GM12878 (cell line): Measurements from ENCODE around the gene HDAC9. TPM values are rescaled to one million over a fixed set of nuclear protein-coding genes. Genes with fewer than 3 reads are reported as not detected.

Experiments
- ATAC-seq: fragments of 200-7000 bp; cut with Tn5 transposase; 3 replicates; pipeline ENCODE4 v1.9.1; 2020; ENCODE audit warnings: mild to moderate bottlenecking, moderate library complexity
- BruUV-seq: library from RNA; stranded (reverse); fragments of 400-500 nt; replicated peaks from 2 replicates; lab custom pipeline; 2021; lab: Mats Ljungman, UMichigan
- CTCF ChIA-PET: fragments of 300-600 bp; sonication (Branson Sonifier 250); formaldehyde crosslinking; extraction: SDS; loops from one replicate; lab custom pipeline; 2021; ENCODE audit warnings: inconsistent platforms; lab: Yijun Ruan, JAX
- POLR2A ChIA-PET: fragments of 350-600 bp; formaldehyde crosslinking; extraction: SDS; loops from one replicate; lab custom pipeline; 2021; ENCODE audit warnings: inconsistent platforms; lab: Charles Lee
- RAD21 ChIA-PET: fragments of 300-600 bp; sonication (Branson Sonifier 250); formaldehyde crosslinking; loops from one replicate; lab custom pipeline; 2023; ENCODE audit warnings: antibody characterized with exemption; ENCODE audit not compliant: unreplicated experiment; lab: Charles Lee
- SMC1A ChIA-PET: fragments of 300-600 bp; sonication (Branson Sonifier 250); formaldehyde crosslinking; loops from one replicate; lab custom pipeline; 2023; ENCODE audit not compliant: unreplicated experiment, uncharacterized antibody; lab: Charles Lee
- DNase-seq: peaks from one replicate; pipeline ENCODE4 v3.0.0-alpha.2; 2011; ENCODE audit warnings: low read depth, low spot score
- FAIRE-seq: peaks from 3 replicates; lab custom pipeline; 2011; peaks lifted over from hg19 to GRCh38; lab: Jason Lieb, UNC
- H2AFZ ChIP-seq: 2 replicates; pipeline ENCODE4 v1.6.0; 2011; ENCODE audit warnings: low read depth, low read length, control low read depth; ENCODE audit not compliant: control insufficient read depth
- H3K27ac ChIP-seq: 2 replicates; pipeline ENCODE4 v1.5.1; 2011; ENCODE audit warnings: control low read depth; ENCODE audit not compliant: control insufficient read depth, insufficient read depth
- H3K27me3 ChIP-seq, 2 experiments: replicated peaks in 1 of 2; 2 replicates each; pipeline versions ENCODE4 v1.6.0 to v1.6.1; 2011; ENCODE audit warnings: low read length in 1 of 2; ENCODE audit not compliant: control insufficient read depth in 2 of 2, insufficient read depth in 2 of 2
- H3K36me3 ChIP-seq, 2 experiments: 2 replicates each; pipeline ENCODE4 v1.5.1; 2011; ENCODE audit warnings: low read length in 1 of 2; ENCODE audit not compliant: control insufficient read depth in 2 of 2, insufficient read depth in 2 of 2
- H3K4me1 ChIP-seq: 2 replicates; pipeline ENCODE4 v1.6.1; 2011; ENCODE audit warnings: mild to moderate bottlenecking, low read length, moderate library complexity, mixed read lengths; ENCODE audit not compliant: control insufficient read depth, insufficient read depth
- H3K4me2 ChIP-seq: 2 replicates; pipeline ENCODE4 v1.6.0; 2011; ENCODE audit warnings: control low read depth; ENCODE audit not compliant: control insufficient read depth, insufficient read depth
- H3K4me3 ChIP-seq: fragments of 200-600 bp; sonication (generic); 2 replicates; pipeline ENCODE4 v1.5.1; 2016
- H3K79me2 ChIP-seq: 2 replicates; pipeline ENCODE4 v1.6.0; 2011; ENCODE audit warnings: low read length; ENCODE audit not compliant: control insufficient read depth, insufficient read depth
- H3K9ac ChIP-seq: 2 replicates; pipeline ENCODE4 v1.8.0; 2011; ENCODE audit warnings: low read length, control low read depth, mixed read lengths; ENCODE audit not compliant: control insufficient read depth, insufficient read depth
- H3K9me3 ChIP-seq: replicated peaks from 3 replicates; pipeline ENCODE4 v1.5.1; 2011; ENCODE audit warnings: mild to moderate bottlenecking, low read length; ENCODE audit not compliant: control insufficient read depth, insufficient read depth
- H4K20me1 ChIP-seq: 2 replicates; pipeline ENCODE4 v1.6.0; 2011; ENCODE audit not compliant: control insufficient read depth, insufficient read depth
- CTCF ChIP-seq, 3 experiments: IDR thresholded peaks in 2 of 3; conservative IDR thresholded peaks in 1 of 3; 2 replicates each; pipeline ENCODE4 v1.5.1; 2011; ENCODE audit warnings: low read depth in 3 of 3, low read length in 3 of 3, mild to moderate bottlenecking in 3 of 3, control low read depth in 2 of 3, moderate library complexity in 2 of 3, inconsistent platforms in 1 of 3, mixed read lengths in 1 of 3; ENCODE audit not compliant: control insufficient read depth in 2 of 3, insufficient read depth in 1 of 3; ENCODE audit errors: extremely low read depth in 1 of 3
- EP300 ChIP-seq, 2 experiments: fragments of 150-350 bp in 1 of 2; IDR thresholded peaks; 2 replicates each; pipeline ENCODE4 v1.6.1; 2011 to 2012; ENCODE audit warnings: low read depth in 2 of 2, low read length in 2 of 2, borderline replicate concordance in 1 of 2, improper control_type of control experiment in 1 of 2, inconsistent platforms in 1 of 2; ENCODE audit not compliant: control insufficient read depth in 1 of 2
- PAX8 ChIP-seq: fragments of 450-650 bp; IDR thresholded peaks from 2 replicates; pipeline ENCODE4 v1.6.1; 2017; ENCODE audit warnings: mild to moderate bottlenecking, moderate library complexity
- RAD21 ChIP-seq: IDR thresholded peaks from 2 replicates; pipeline ENCODE4 v1.6.1; 2011; ENCODE audit warnings: mild to moderate bottlenecking, low read depth, low read length, moderate library complexity; ENCODE audit not compliant: insufficient read depth
- SMC3 ChIP-seq: IDR thresholded peaks from 2 replicates; pipeline ENCODE4 v1.6.1; 2011; ENCODE audit warnings: low read length, improper control_type of control experiment, borderline replicate concordance
- TCF12 ChIP-seq: IDR thresholded peaks from 2 replicates; pipeline ENCODE4 v1.6.1; 2011; ENCODE audit warnings: low read depth, mild to moderate bottlenecking, low read length
- USF1 ChIP-seq: IDR thresholded peaks from 2 replicates; pipeline ENCODE4 v1.6.1; 2011; ENCODE audit warnings: borderline replicate concordance, low read depth, mild to moderate bottlenecking, moderate library complexity, mixed read lengths, low read length; ENCODE audit not compliant: insufficient read depth; ENCODE audit errors: extremely low read length
- WRNIP1 ChIP-seq: IDR thresholded peaks from 2 replicates; pipeline ENCODE4 v1.6.1; 2011; ENCODE audit warnings: low read depth, low read length, improper control_type of control experiment, borderline replicate concordance
- ZNF274 ChIP-seq: IDR thresholded peaks from one replicate; pipeline ENCODE4 v1.8.0; 2011; ENCODE audit not compliant: insufficient read length, insufficient read depth
- ZZZ3 ChIP-seq: IDR thresholded peaks from 2 replicates; pipeline ENCODE4 v1.6.1; 2011; ENCODE audit warnings: low read depth; ENCODE audit not compliant: control insufficient read depth, insufficient read length
- WGBS: methylation state at CpG from one replicate; pipeline ENCODE4 v1.1.6; 2016; ENCODE audit warnings: low lambda C conversion rate; ENCODE audit not compliant: insufficient replicate concordance, insufficient coverage; ENCODE audit errors: missing lambda C conversion rate; 5-methylcytosine and 5-hydroxymethylcytosine counted together
- in situ Hi-C: fragments of 300-500 bp; cut with MboI; formaldehyde crosslinking; loops from 9 replicates; pipeline ENCODE4 v1.14.3; 2018; ENCODE audit warnings: mixed read lengths
- intact Hi-C: fragments of 100-400 bp; cut with micrococcal nuclease; formaldehyde crosslinking; loops from one replicate; pipeline ENCODE4 v1.14.2; 2022; ENCODE audit not compliant: unreplicated experiment
- polyA plus RNA-seq, 11 experiments: library from polyadenylated mRNA; depleted of rRNA in 4 of 11; unstranded in 6 of 11; stranded (reverse) in 5 of 11; fragments of >200 nt; fragmentation: Nextera tagmentation in 4 of 11; fragmentation: Illumina TruSeq in 1 of 11; extraction: Ambion mirVana in 4 of 11; extraction: Trizol in 1 of 11; gene quantifications; 1 replicate in 1 of 11; 2 replicates in 10 of 11; pipeline versions ENCODE4 v1.2.1 to v1.2.3, GENCODE V29; 2011 to 2016; ENCODE audit warnings: inconsistent platforms in 2 of 11, missing spikeins in 2 of 11, low read depth in 1 of 11
- total RNA-seq, 4 experiments: library from RNA; depleted of rRNA in 3 of 4; stranded (reverse); fragments of >200 nt in 3 of 4; fragmentation: Illumina TruSeq in 1 of 4; extraction: Trizol in 1 of 4; gene quantifications; 2 replicates each; pipeline versions ENCODE4 v1.2.1 to v1.2.3, GENCODE V29; 2013 to 2021

Gene HDAC9
- total and polyA plus RNA-seq, 10 of the 15 experiments (the other 5 are each of a cell fraction or from before 2014, with no cell fraction given), result 0.73 to 12.8 (median 0.92) TPM

- ChIA-PET RAD21 (interaction anchor here (0.9 to 1.7 kb wide), 4 partner anchors 74 to 314 kb away, joined by 3 to 18 read pairs (median 4); no protein-coding TSS in a partner anchor), POLR2A (interaction anchor here (1.2 kb wide), 1 partner anchor 896 kb away, joined by 3 read pairs; no protein-coding TSS in a partner anchor)
- H3K79me2 ChIP-seq, result no peaks in the 10 kb centered on the region
- BruUV-seq, result no TSS peak
- no peak overlapping the region for H3K4me2 ChIP-seq
- in situ Hi-C loops, result no loop called here
- no peak overlapping the region for H3K4me3 ChIP-seq
- 0% methylated on average over 4 of the region's 4 CpGs for WGBS
- no peaks in the 10 kb centered on the region for H3K27me3 ChIP-seq
- no peaks in the 10 kb centered on the region for H3K36me3 ChIP-seq
- H2AFZ ChIP-seq, result peak overlapping the region; percentile 58
- H3K27ac ChIP-seq, result no peak overlapping the region
- FAIRE-seq, result peak; percentile 92
- H3K4me1 ChIP-seq, result no peaks in the 10 kb centered on the region
- DNase-seq, result peak; percentile 16
- H3K9ac ChIP-seq, result no peak overlapping the region
- TF ChIP-seq USF1 (no peak), CTCF (IDR thresholded peaks at IDR 0.05 in 2 of 3, conservative IDR thresholded peaks at IDR 0.05 in 1 of 3; ENCODE audit: control insufficient read depth in 2 of 3, extremely low read depth in 1 of 3, insufficient read depth in 1 of 3, low read depth in 3 of 3, low read length in 3 of 3) (peak; percentile 92 to 98 (median 97)), RAD21 (peak; percentile 76), ZNF274 (no peak), EP300 (IDR thresholded peaks at IDR 0.05; ENCODE audit: borderline replicate concordance in 1 of 2, control insufficient read depth in 1 of 2, low read depth in 2 of 2, low read length in 2 of 2) (no peak), PAX8 (no peak), WRNIP1 (no peak), SMC3 (peak; percentile 84), TCF12 (no peak), ZZZ3 (no peak)
- TF ChIP-seq, all 136 proteins: peak for 3
- intact Hi-C loops, result loop anchor here (1.0 to 2.0 kb wide), 2 partner anchors 75 to 314 kb away; no protein-coding TSS in a partner anchor
- SMC1A ChIA-PET, result interaction anchor here (0.7 to 3.1 kb wide), 8 partner anchors 9 to 1364 kb away, joined by 3 to 30 read pairs (median 4); no protein-coding TSS in a partner anchor
- peak; percentile 100 for ATAC-seq
- no peaks in the 10 kb centered on the region for H3K9me3 ChIP-seq
- CTCF ChIA-PET, result interaction anchor here (0.6 to 3.8 kb wide), 26 partner anchors 8 to 729 kb away, joined by 3 to 58 read pairs (median 4); no protein-coding TSS in a partner anchor
- H4K20me1 ChIP-seq, result no peaks in the 10 kb centered on the region
Observed at GRCh38 chr7:18666107-18666728, 170.7 kb downstream of the HDAC9 start.
